SK-N-SH treated with all-trans-retinoic acid at 6 μM for 48 hours (cell line): ENCODE data around the gene POLR1C.

Source experiments
- ATAC-seq: fragments of 200-7000 bp; cut with Tn5 transposase; 3 replicates; pipeline ENCODE4 v1.9.1; 2020; ENCODE audit warnings: mild to moderate bottlenecking, moderate library complexity
- ARNTL ChIP-seq: fragments of 450-650 bp; formaldehyde crosslinking; IDR thresholded peaks from 2 replicates; pipeline ENCODE4 v1.5.0; 2020; ENCODE audit warnings: low read depth, mild to moderate bottlenecking, moderate library complexity, borderline replicate concordance
- BACH2 ChIP-seq: fragments of 250-450 bp; sonication (Bioruptor Pico); IDR thresholded peaks from 2 replicates; pipeline ENCODE4 v1.9.0; 2021; ENCODE audit warnings: mild to moderate bottlenecking, borderline replicate concordance
- CREB5 ChIP-seq: fragments of 250-450 bp; sonication (Bioruptor Pico); IDR thresholded peaks from 2 replicates; pipeline ENCODE4 v1.5.1; 2020; ENCODE audit warnings: low read depth, mild to moderate bottlenecking, moderate library complexity
- CSDC2 ChIP-seq: fragments of 250-450 bp; sonication (Bioruptor Pico); IDR thresholded peaks from 2 replicates; pipeline ENCODE4 v1.5.0; 2020; ENCODE audit warnings: mild to moderate bottlenecking, moderate library complexity
- CSRNP3 ChIP-seq: fragments of 250-450 bp; sonication (Bioruptor Pico); IDR thresholded peaks from 2 replicates; pipeline ENCODE4 v1.5.1; 2021; ENCODE audit warnings: mild to moderate bottlenecking, moderate library complexity
- ESRRG ChIP-seq: fragments of 250-450 bp; sonication (Bioruptor Pico); IDR thresholded peaks from 2 replicates; pipeline ENCODE4 v1.6.1; 2021; ENCODE audit warnings: mild to moderate bottlenecking
- GLIS3 ChIP-seq: fragments of 250-450 bp; sonication (Bioruptor Pico); IDR thresholded peaks from 2 replicates; pipeline ENCODE4 v1.5.0; 2020; ENCODE audit warnings: mild to moderate bottlenecking, moderate library complexity
- ISL1 ChIP-seq: fragments of 250-450 bp; sonication (Bioruptor Pico); IDR thresholded peaks from 2 replicates; pipeline ENCODE4 v2.1.2; 2022; ENCODE audit warnings: mild to moderate bottlenecking, moderate library complexity
- OSR1 ChIP-seq: fragments of 250-450 bp; sonication (Bioruptor Pico); IDR thresholded peaks from 2 replicates; pipeline ENCODE4 v1.8.0; 2022; ENCODE audit warnings: moderate library complexity, mild to moderate bottlenecking, inconsistent platforms
- POU6F1 ChIP-seq: fragments of 250-450 bp; sonication (Bioruptor Pico); IDR thresholded peaks from 2 replicates; pipeline ENCODE4 v1.8.0; 2021; ENCODE audit warnings: low read depth, mild to moderate bottlenecking, moderate library complexity, borderline replicate concordance
- RARB ChIP-seq: fragments of 250-450 bp; sonication (Bioruptor Pico); IDR thresholded peaks from 2 replicates; pipeline ENCODE4 v1.8.0; 2021; ENCODE audit warnings: mild to moderate bottlenecking, moderate library complexity
- TCF4 ChIP-seq: fragments of 250-450 bp; sonication (Bioruptor Pico); IDR thresholded peaks from 2 replicates; pipeline ENCODE4 v1.8.0; 2021; ENCODE audit warnings: mild to moderate bottlenecking, moderate library complexity, borderline replicate concordance
- TOX ChIP-seq: fragments of 250-450 bp; sonication (Bioruptor Pico); IDR thresholded peaks from 2 replicates; pipeline ENCODE4 v1.8.0; 2021; ENCODE audit warnings: mild to moderate bottlenecking, moderate library complexity, borderline replicate concordance
- TSHZ2 ChIP-seq: fragments of 250-450 bp; sonication (Bioruptor Pico); IDR thresholded peaks from 2 replicates; pipeline ENCODE4 v1.5.0; 2020; ENCODE audit warnings: mild to moderate bottlenecking, moderate library complexity
- ZC3H10 ChIP-seq: fragments of 250-450 bp; sonication (Bioruptor Pico); IDR thresholded peaks from 2 replicates; pipeline ENCODE4 v1.5.1; 2021; ENCODE audit warnings: mild to moderate bottlenecking, moderate library complexity
- ZFP30 ChIP-seq: fragments of 450-650 bp; formaldehyde crosslinking; IDR thresholded peaks from 2 replicates; pipeline ENCODE4 v1.5.0; 2022; ENCODE audit warnings: mild to moderate bottlenecking, moderate library complexity
- ZNF565 ChIP-seq: fragments of 450-650 bp; formaldehyde crosslinking; conservative IDR thresholded peaks from 2 replicates; pipeline ENCODE4 v1.5.0; 2020; ENCODE audit warnings: low read depth, mild to moderate bottlenecking, moderate library complexity
- ZNF8 ChIP-seq: fragments of 450-650 bp; formaldehyde crosslinking; IDR thresholded peaks from 2 replicates; pipeline ENCODE4 v1.5.0; 2020; ENCODE audit warnings: mild to moderate bottlenecking, moderate library complexity

The POLR1C gene

GRCh38 chr6:43559328-43559727, 42.4 kb downstream of the POLR1C start:
- TF ChIP-seq BACH2 (CRISPR knock-in tag) = no peak
- no peak for TF ChIP-seq POU6F1
- no peak for TF ChIP-seq ZNF565 (CRISPR knock-in tag)
- no peak for TF ChIP-seq ARNTL (CRISPR knock-in tag)
- TF ChIP-seq CSRNP3 (CRISPR knock-in tag) = no peak
- TF ChIP-seq ISL1 (CRISPR knock-in tag) = no peak
- TF ChIP-seq ESRRG (CRISPR knock-in tag) = no peak
- TF ChIP-seq ZNF8 (CRISPR knock-in tag) = no peak
- TF ChIP-seq ZFP30 (CRISPR knock-in tag) = no peak
- no peak for TF ChIP-seq TCF4 (CRISPR knock-in tag)
- TF ChIP-seq RARB (CRISPR knock-in tag) = no peak
- TF ChIP-seq OSR1 = no peak
- no peak for TF ChIP-seq CREB5
- ATAC-seq = no peak

- ATAC-seq = no peak
- TF ChIP-seq ZFP30 (CRISPR knock-in tag) (no peak), CSRNP3 (CRISPR knock-in tag) (no peak), ESRRG (CRISPR knock-in tag) (no peak), ZNF565 (CRISPR knock-in tag) (no peak), TOX (CRISPR knock-in tag) (no peak), CSDC2 (CRISPR knock-in tag) (no peak), GLIS3 (CRISPR knock-in tag) (no peak), TSHZ2 (CRISPR knock-in tag) (no peak), TCF4 (CRISPR knock-in tag) (no peak), ZC3H10 (CRISPR knock-in tag) (no peak)
- TF ChIP-seq, all 23 proteins: peak for 0
Measured at GRCh38 chr6:43570876-43571441, 54.1 kb downstream of the POLR1C start.
